ENCODE data around the gene GLB1L2. TPM values are rescaled to one million over a fixed set of nuclear protein-coding genes. Genes with fewer than 3 reads are reported as not detected.

The GLB1L2 gene
- total and polyA plus RNA-seq, 2 experiments from 2014 or later = 3.3 to 12.3 TPM

GRCh38 chr11:134328433-134328832 is 3.4 kb upstream of the GLB1L2 start:
- Mint-ChIP-seq H3K9me3 (no peaks in the 10 kb centered on the region; the same call in 2 of the 3 replicates), H3K27ac (no peak overlapping the region), H3K4me1 (peaks cover 24% of the 10 kb centered on the region), H3K27me3 (ENCODE audit: insufficient read depth, low read depth, poor library complexity) (peaks cover 16% of the 10 kb centered on the region), H3K36me3 (ENCODE audit: low read depth) (no peaks in the 10 kb centered on the region; the same call in 2 of the 3 replicates), H3K4me3 (no peak overlapping the region)
- no peak for DNase-seq (ENCODE audit: low spot score)
- Histone ChIP-seq H3F3A (replicated peaks; ENCODE audit: low read depth) (no peaks in the 10 kb centered on the region; the same call in 1 of the 2 replicates), H3K4me2 (no peak overlapping the region), H2AFZ (no peak overlapping the region), H3K4me1 (ENCODE audit: insufficient read depth) (peaks cover 17% of the 10 kb centered on the region; the same call in 1 of the 2 replicates), H3K27ac (ENCODE audit: low read depth) (no peak overlapping the region), H3K4me3 (no peak overlapping the region), H3K79me2 (replicated peaks; ENCODE audit: insufficient read depth) (no peaks in the 10 kb centered on the region), H3K27me3 (ENCODE audit: insufficient read depth) (peaks cover 25% of the 10 kb centered on the region), H4K20me1 (replicated peaks; ENCODE audit: insufficient read depth) (peaks cover 5% of the 10 kb centered on the region; the same call in 1 of the 2 replicates), H3K9me2 (ENCODE audit: insufficient read depth) (no peaks in the 10 kb centered on the region), H3K36me3 (ENCODE audit: insufficient read depth) (no peaks in the 10 kb centered on the region)
- ATAC-seq = no peak
- TF ChIP-seq ZNF331 (CRISPR knock-in tag; IDR thresholded peaks at IDR 0.05; ENCODE audit: low read depth) (no peak), ZNF462 (CRISPR knock-in tag; IDR thresholded peaks at IDR 0.05) (no peak), NANOG (IDR thresholded peaks at IDR 0.05; ENCODE audit: borderline replicate concordance) (no peak), POLR2AphosphoS5 (IDR thresholded peaks at IDR 0.05; ENCODE audit: low read depth) (no peak), STAT1 (IDR thresholded peaks at IDR 0.05; ENCODE audit: unreplicated experiment) (no peak), REST (IDR thresholded peaks at IDR 0.05; ENCODE audit: unreplicated experiment) (no peak), CREB1 (CRISPR knock-in tag; IDR thresholded peaks at IDR 0.05; ENCODE audit: low read depth) (no peak), JUNB (IDR thresholded peaks at IDR 0.05; ENCODE audit: unreplicated experiment) (no peak), EZH2phosphoT487 (IDR thresholded peaks at IDR 0.05; ENCODE audit: unreplicated experiment) (no peak), EZH2 (IDR thresholded peaks at IDR 0.05; ENCODE audit: low read depth, unreplicated experiment) (no peak), ZNF114 (CRISPR knock-in tag; IDR thresholded peaks at IDR 0.05) (no peak)
- TF ChIP-seq, protein P1, sequence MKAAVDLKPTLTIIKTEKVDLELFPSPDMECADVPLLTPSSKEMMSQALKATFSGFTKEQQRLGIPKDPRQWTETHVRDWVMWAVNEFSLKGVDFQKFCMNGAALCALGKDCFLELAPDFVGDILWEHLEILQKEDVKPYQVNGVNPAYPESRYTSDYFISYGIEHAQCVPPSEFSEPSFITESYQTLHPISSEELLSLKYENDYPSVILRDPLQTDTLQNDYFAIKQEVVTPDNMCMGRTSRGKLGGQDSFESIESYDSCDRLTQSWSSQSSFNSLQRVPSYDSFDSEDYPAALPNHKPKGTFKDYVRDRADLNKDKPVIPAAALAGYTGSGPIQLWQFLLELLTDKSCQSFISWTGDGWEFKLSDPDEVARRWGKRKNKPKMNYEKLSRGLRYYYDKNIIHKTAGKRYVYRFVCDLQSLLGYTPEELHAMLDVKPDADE (IDR thresholded peaks at IDR 0.05) = no peak
- TF ChIP-seq, protein P2, sequence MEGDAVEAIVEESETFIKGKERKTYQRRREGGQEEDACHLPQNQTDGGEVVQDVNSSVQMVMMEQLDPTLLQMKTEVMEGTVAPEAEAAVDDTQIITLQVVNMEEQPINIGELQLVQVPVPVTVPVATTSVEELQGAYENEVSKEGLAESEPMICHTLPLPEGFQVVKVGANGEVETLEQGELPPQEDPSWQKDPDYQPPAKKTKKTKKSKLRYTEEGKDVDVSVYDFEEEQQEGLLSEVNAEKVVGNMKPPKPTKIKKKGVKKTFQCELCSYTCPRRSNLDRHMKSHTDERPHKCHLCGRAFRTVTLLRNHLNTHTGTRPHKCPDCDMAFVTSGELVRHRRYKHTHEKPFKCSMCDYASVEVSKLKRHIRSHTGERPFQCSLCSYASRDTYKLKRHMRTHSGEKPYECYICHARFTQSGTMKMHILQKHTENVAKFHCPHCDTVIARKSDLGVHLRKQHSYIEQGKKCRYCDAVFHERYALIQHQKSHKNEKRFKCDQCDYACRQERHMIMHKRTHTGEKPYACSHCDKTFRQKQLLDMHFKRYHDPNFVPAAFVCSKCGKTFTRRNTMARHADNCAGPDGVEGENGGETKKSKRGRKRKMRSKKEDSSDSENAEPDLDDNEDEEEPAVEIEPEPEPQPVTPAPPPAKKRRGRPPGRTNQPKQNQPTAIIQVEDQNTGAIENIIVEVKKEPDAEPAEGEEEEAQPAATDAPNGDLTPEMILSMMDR (conservative IDR thresholded peaks at IDR 0.05; ENCODE audit: low read depth in 2 of 2) = no peak

All from GM23338 (cell line).